CD4-positive, alpha-beta T cell (primary cell): ENCODE data around the gene PLXNA2. TPM values are rescaled to one million over a fixed set of nuclear protein-coding genes. Genes with fewer than 3 reads are reported as not detected.

Experiments
- ATAC-seq: fragments of 200-7000 bp; cut with Tn5 transposase; one replicate; pipeline ENCODE4 v1.10.0; 2022; ENCODE audit warnings: mild to moderate bottlenecking; ENCODE audit not compliant: poor library complexity
- CTCF ChIA-PET: fragments of 350-600 bp; sonication (Branson Sonifier 250); formaldehyde crosslinking; loops from one replicate; lab custom pipeline; 2021; ENCODE audit warnings: antibody characterized with exemption, inconsistent platforms; lab: Charles Lee
- POLR2A ChIA-PET: fragments of 350-600 bp; sonication (Branson Sonifier 250); formaldehyde crosslinking; loops from one replicate; lab custom pipeline; 2021; ENCODE audit warnings: antibody characterized with exemption, inconsistent platforms; lab: Charles Lee
- DNase-seq, 14 experiments: peaks; one replicate each; pipeline ENCODE4 v3.0.0-alpha.2; 2013 to 2020; ENCODE audit warnings: mixed read lengths in 2 of 14
- H3K27ac ChIP-seq, 2 donors: one replicate each; pipeline versions ENCODE4 v1.5.1 to v1.7.0; 2013; ENCODE audit warnings: low read length in 2 of 2, low read depth in 1 of 2, mild to moderate bottlenecking in 1 of 2
- H3K27me3 ChIP-seq, 2 experiments: 1 replicate in 1 of 2; 2 replicates in 1 of 2; pipeline versions ENCODE4 v1.6.1 to v1.7.0; 2013; ENCODE audit warnings: low read length in 2 of 2, control low read depth in 1 of 2, mild to moderate bottlenecking in 1 of 2, moderate library complexity in 1 of 2; ENCODE audit not compliant: insufficient read depth in 2 of 2, control insufficient read depth in 1 of 2
- H3K36me3 ChIP-seq: one replicate; pipeline ENCODE4 v1.6.1; 2013; ENCODE audit warnings: low read length, control low read depth; ENCODE audit not compliant: insufficient read depth
- H3K4me1 ChIP-seq: one replicate; pipeline ENCODE4 v1.6.1; 2013; ENCODE audit warnings: low read length, control low read depth; ENCODE audit not compliant: insufficient read depth
- H3K4me3 ChIP-seq: one replicate; pipeline ENCODE4 v1.5.1; 2013; ENCODE audit warnings: mild to moderate bottlenecking, low read length, moderate library complexity
- H3K9me3 ChIP-seq, 2 experiments: 1 replicate in 1 of 2; 2 replicates in 1 of 2; pipeline versions ENCODE4 v1.6.1 to v1.7.0; 2013; ENCODE audit warnings: low read length in 2 of 2, mild to moderate bottlenecking in 2 of 2, control low read depth in 1 of 2, moderate library complexity in 1 of 2; ENCODE audit not compliant: control insufficient read depth in 1 of 2, insufficient read depth in 1 of 2
- H3K27ac Mint-ChIP-seq: one replicate; pipeline ENCODE4 v1.8.0; 2020; ENCODE audit warnings: mixed read lengths
- H3K27me3 Mint-ChIP-seq: one replicate; pipeline ENCODE4 v1.8.0; 2021; ENCODE audit warnings: mixed read lengths
- H3K36me3 Mint-ChIP-seq: one replicate; pipeline ENCODE4 v1.8.0; 2021; ENCODE audit warnings: low read depth, mixed read lengths
- H3K4me1 Mint-ChIP-seq: one replicate; pipeline ENCODE4 v1.8.0; 2021; ENCODE audit warnings: low read depth, mixed read lengths
- H3K4me3 Mint-ChIP-seq: one replicate; pipeline ENCODE4 v1.8.0; 2020; ENCODE audit warnings: mild to moderate bottlenecking, mixed read lengths
- H3K9me3 Mint-ChIP-seq: one replicate; pipeline ENCODE4 v1.8.0; 2020; ENCODE audit warnings: mixed read lengths
- CTCF ChIP-seq: fragments of 200-600 bp; IDR thresholded peaks from one replicate; pipeline ENCODE4 v1.8.0; 2022; ENCODE audit warnings: antibody characterized with exemption, mild to moderate bottlenecking
- intact Hi-C, 2 experiments: fragments of 100-400 bp; cut with DNase I in 1 of 2; cut with micrococcal nuclease in 1 of 2; formaldehyde crosslinking; loops; one replicate each; pipeline versions ENCODE4 v1.15.1 to v1.9.0; 2023 to 2025; cut with DNase I, micrococcal nuclease
- total RNA-seq, 174 experiments: library from RNA in 2 of 174; stranded (reverse) in 2 of 174; gene quantifications; one replicate each; pipeline ENCODE4 v1.2.3 and lab custom pipeline; 2021 to 2026

Gene PLXNA2
- total RNA-seq, 2 experiments from 2014 or later = 0.75 to 0.77 TPM

- H3K27ac Mint-ChIP-seq = no peak overlapping the region
- DNase-seq (no peak), ATAC-seq (no peak)
- H3K36me3 Mint-ChIP-seq = no peaks in the 10 kb centered on the region
- intact Hi-C loops = no loop called here
- CTCF ChIA-PET = no interaction called here
- no peak for TF ChIP-seq CTCF
- POLR2A ChIA-PET = no interaction called here
- H3K4me3 ChIP-seq = no peak overlapping the region
- H3K36me3 ChIP-seq = no peaks in the 10 kb centered on the region
- H3K4me3 Mint-ChIP-seq = no peak overlapping the region
- no peaks in the 10 kb centered on the region for H3K9me3 Mint-ChIP-seq
- H3K9me3 ChIP-seq = no peaks in the 10 kb centered on the region
- no peaks in the 10 kb centered on the region for H3K4me1 Mint-ChIP-seq
- no peaks in the 10 kb centered on the region for H3K4me1 ChIP-seq
- no peak overlapping the region for H3K27ac ChIP-seq
- no peaks in the 10 kb centered on the region for H3K27me3 ChIP-seq
- H3K27me3 Mint-ChIP-seq = peaks cover 7% of the 10 kb centered on the region
These were observed 215.7 kb downstream of the PLXNA2 start for GRCh38 chr1:208028526-208028925.

- ChIA-PET CTCF (no interaction called here), POLR2A (no interaction called here)
- no peak for ATAC-seq
- Histone ChIP-seq H3K27me3 (no peaks in the 10 kb centered on the region), H3K4me1 (no peaks in the 10 kb centered on the region), H3K36me3 (no peaks in the 10 kb centered on the region), H3K9me3 (no peaks in the 10 kb centered on the region), H3K27ac (no peak overlapping the region), H3K4me3 (no peak overlapping the region)
- DNase-seq = no peak
- no peak overlapping the region for H3K4me3 Mint-ChIP-seq
- H3K27ac Mint-ChIP-seq = no peak overlapping the region
- TF ChIP-seq CTCF = no peak
- intact Hi-C loops = loop anchor here in 1 of 2 experiments (2.0 kb wide), 1 partner anchor 215 kb away; no protein-coding TSS in a partner anchor
- no peaks in the 10 kb centered on the region for H3K9me3 Mint-ChIP-seq
- H3K36me3 Mint-ChIP-seq = no peaks in the 10 kb centered on the region
- peaks cover 7% of the 10 kb centered on the region for H3K27me3 Mint-ChIP-seq
- no peaks in the 10 kb centered on the region for H3K4me1 Mint-ChIP-seq
These were observed 216.3 kb downstream of the PLXNA2 start for GRCh38 chr1:208027861-208028260.

GRCh38 chr1:208026880-208027438 is 217.2 kb downstream of the PLXNA2 start:
- no peak overlapping the region for H3K4me3 Mint-ChIP-seq
- Histone ChIP-seq H3K4me3 (no peak overlapping the region), H3K27ac (no peak overlapping the region), H3K9me3 (no peaks in the 10 kb centered on the region), H3K4me1 (no peaks in the 10 kb centered on the region), H3K36me3 (no peaks in the 10 kb centered on the region), H3K27me3 (no peaks in the 10 kb centered on the region)
- no peaks in the 10 kb centered on the region for H3K4me1 Mint-ChIP-seq
- CTCF ChIA-PET = no interaction called here
- H3K36me3 Mint-ChIP-seq = no peaks in the 10 kb centered on the region
- ATAC-seq = no peak
- intact Hi-C loops = loop anchor here in 1 of 2 experiments (2.0 kb wide), 1 partner anchor 216 kb away; no protein-coding TSS in a partner anchor
- H3K27me3 Mint-ChIP-seq = peaks cover 6% of the 10 kb centered on the region
- no peaks in the 10 kb centered on the region for H3K9me3 Mint-ChIP-seq
- H3K27ac Mint-ChIP-seq = no peak overlapping the region
- TF ChIP-seq CTCF = no peak
- POLR2A ChIA-PET = no interaction called here
- DNase-seq = no peak
